Fibroblast of peridontal ligament (primary cell): ENCODE measurements around the gene HAUS8.
A peak's percentile ranks its signal among the peaks of the same experiment; 100 is the strongest.
"Not testable (repeated sequence)": the region's sequence is repeated elsewhere in the genome, so short reads cannot be mapped to it uniquely, and the experiment has no call there.

Experiments used
- DNase-seq: peaks from one replicate; pipeline ENCODE4 v3.0.0-alpha.2; 2010; ENCODE audit errors: extremely low read depth

Gene HAUS8

DNA sequence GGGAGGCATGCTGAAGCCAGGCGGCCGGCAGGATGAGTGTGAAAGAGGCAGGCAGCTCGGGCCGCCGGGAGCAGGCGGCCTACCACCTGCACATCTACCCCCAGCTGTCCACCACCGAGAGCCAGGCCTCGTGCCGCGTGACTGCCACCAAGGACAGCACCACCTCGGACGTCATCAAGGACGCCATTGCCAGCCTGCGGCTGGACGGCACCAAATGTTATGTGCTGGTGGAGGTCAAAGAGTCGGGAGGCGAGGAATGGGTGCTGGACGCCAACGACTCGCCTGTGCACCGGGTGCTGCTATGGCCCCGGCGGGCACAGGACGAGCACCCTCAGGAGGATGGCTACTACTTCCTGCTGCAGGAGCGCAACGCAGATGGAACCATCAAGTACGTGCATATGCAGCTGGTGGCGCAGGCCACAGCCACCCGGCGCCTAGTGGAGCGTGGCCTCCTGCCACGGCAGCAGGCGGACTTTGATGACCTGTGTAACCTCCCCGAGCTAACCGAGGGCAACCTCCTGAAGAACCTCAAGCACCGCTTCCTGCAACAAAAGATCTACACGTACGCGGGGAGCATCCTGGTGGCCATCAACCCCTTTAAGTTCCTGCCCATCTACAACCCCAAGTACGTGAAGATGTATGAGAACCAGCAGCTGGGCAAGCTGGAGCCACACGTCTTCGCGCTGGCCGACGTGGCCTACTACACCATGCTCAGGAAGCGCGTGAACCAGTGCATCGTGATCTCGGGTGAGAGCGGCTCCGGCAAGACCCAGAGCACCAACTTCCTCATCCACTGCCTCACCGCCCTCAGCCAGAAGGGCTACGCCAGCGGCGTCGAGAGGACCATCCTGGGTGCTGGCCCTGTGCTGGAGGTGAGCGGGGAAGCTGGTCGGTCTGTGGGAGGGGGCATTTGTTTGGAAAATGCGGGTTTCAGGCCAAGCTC, 26.7 kb upstream of the HAUS8 start:
- DNase-seq, result no peak

DNA sequence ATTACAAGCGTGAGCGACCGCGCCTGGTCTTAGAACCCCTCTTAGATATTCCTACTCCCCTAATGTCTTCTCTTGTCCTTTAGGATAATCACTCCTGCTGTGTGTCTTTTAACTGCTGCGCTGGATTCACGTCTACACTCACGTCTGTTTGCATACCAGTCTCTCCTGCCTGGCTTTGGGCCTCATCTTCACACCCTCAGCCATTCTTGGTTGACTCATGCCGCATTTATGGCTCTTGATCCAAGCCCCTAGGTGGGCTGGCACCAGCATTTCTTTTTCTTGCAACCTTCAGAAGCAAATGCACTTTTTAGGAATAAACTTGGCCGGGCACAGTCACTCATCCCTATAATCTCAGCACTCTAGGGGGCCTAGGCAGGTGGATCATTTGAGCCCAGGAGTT, 23.1 kb upstream of the HAUS8 start:
- DNase-seq, result no peak

DNA sequence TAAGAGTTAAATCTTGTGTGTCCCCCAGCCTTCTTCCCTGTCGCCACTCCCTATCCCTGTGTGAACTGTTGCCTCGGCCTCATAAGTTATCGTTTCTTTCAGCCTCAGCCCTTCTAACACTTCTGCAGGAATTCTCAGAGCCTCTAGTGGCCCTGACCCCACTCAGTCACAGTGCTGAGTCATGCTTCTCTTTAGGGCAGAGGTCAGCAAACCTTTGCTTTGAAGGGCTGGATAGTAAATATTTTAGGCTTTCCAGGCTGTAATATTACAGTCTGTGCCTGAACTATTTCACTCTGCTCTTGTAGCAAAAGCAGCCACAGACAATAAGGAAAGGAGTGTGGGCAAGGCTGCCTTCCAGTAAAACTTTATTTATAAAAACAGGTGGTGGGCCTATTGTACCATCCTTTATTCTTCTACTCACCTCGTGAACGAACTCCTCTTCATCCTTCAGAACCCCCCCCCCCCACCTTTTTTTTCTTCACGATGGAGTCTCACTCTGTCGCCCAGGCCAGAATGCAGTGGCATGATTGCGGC, 22.4 kb upstream of the HAUS8 start:
- DNase-seq, result peak; percentile 39

DNA sequence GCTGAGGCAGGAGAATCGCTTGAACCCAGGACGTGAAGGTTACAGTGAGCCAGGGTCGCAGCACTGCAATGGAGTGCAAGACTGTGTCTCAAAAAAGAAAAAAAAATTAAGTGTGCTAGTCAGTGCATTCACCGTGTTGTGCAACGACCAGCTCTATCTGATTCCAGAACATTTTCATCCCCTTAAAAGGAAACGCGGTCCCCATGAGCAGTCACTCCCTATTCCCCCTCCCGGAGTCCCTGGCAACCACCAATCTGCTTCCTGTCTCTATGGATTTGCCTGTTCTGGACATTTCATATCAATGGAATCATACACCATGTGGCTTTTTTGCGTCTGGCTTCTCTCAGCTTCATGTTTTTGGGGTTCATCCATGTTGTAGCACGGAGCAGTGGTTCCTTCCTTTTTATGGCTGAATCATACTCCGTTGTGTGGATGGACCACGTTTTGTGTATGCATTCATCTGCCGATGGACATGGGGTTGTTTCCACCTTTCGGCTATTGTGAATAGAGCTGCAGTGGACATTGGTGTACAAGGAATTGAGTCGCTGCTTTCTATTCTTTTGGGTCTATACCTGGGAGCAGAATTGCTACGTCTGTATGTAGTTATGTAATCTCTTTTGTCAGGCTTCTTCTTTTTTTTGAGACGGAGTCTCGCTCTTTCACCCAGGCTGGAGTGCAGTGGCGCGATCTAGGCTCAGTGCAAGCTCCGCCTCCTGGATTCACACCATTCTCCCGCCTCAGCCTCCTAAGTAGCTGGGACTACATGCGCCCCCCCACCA, 20.1 kb upstream of the HAUS8 start:
- DNase-seq, result peak; percentile 35

DNA sequence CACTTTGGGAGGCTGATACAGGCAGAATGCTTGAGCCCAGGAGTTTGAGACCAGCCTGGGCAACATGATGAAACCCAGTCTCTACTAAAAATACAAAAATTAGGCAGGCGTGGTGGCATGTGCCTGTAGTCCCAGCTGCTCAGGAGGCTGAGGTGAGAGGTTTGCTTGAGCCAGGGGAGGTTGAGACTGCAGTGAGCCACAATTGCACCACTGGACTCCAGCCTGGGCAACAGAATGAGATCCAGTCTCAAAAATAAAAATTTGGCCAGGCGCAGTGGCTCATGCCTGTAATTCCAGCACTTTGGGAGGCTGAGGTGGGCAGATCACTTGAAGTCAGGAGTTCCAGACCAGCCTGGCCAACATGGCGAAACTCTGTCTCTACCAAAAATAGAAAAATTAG, 19.4 kb upstream of the HAUS8 start:
- not testable (repeated sequence) for DNase-seq

DNA sequence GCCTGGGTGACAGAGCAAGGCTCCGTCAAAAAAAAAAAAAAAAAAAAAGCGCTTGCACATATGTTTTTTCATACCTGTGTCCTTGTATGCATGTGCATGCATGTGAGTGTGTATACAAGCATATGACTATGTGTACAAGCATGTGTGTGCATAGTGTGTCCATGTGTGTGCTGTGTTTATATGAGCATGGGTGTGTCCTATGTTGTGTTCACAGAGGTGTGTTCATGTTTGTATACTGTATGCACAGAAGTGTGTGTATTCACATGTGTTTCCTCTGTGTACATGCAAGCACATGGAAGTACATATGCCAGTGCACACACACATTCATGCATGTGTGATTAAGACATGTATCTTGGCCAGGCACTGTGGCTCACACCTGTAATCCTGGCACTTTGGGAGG, 17.4 kb upstream of the HAUS8 start:
- DNase-seq, result no peak

DNA sequence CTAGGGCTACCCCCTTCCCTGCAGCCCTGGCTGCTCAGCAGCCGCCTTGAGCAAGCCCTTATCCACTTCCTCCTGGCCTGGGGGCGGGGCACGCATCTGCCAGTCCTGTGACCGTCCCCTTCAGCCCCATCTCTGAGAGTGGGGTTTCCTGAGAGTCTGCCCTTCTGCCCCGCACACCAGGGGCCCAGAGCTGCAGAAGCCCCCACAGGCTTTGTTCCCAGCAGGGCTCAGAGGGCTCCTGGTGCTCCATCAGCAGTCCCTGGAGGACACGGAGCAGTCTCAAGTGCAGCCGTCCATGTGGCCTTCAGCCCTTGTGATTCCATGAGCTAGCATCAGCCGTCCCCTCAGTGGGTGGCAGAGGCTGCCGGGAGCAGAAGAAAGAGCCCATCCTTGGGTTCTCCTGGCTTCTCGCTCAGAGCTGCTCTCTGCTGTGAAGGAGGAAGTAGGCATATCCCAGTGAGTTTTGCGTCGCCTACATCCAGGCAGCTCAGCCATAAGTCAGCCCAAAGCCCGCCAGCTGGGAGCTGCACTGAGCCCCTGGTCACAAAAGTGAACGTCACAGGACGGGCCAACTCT, 16.6 kb upstream of the HAUS8 start:
- no peak for DNase-seq

DNA sequence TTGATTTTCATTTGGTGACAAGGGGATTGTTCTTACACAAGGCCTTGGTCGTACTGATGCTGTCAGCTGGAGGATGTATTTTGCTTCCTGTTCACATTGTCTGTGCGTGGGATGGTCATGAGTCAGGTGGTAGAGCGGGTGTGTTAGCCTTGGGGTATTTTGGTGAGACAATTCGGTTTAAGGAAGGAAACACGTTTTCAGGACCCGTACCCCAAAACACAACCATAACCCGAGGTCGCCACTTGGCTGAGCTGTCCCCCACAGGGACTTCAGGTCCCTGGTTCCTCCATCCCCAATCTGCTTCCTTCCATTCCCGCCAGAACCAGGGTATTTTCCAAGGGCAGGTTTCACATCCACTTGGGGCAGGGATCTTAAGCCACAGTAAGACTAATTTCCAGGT, 15.3 kb upstream of the HAUS8 start:
- no peak for DNase-seq

DNA sequence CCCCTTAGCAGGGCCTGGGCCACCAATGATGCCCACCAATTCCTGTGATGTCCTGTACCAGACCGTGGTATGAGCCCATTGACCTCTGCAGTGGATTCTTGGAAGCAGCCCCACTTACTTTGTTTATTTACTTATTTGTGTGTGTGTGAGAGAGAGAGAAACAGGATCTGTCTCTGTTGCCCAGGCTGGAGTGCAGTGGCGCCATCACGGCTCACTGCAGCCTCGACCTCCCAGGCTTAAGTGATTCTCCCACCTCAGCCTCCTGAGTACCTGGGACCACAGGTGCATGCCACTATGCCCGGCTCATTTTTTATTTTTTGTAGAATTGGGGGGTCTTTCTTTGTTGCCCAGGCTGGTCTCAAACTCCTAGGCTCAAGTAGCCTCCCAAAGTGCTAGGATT, 13.3 kb upstream of the HAUS8 start:
- DNase-seq, result no peak

DNA sequence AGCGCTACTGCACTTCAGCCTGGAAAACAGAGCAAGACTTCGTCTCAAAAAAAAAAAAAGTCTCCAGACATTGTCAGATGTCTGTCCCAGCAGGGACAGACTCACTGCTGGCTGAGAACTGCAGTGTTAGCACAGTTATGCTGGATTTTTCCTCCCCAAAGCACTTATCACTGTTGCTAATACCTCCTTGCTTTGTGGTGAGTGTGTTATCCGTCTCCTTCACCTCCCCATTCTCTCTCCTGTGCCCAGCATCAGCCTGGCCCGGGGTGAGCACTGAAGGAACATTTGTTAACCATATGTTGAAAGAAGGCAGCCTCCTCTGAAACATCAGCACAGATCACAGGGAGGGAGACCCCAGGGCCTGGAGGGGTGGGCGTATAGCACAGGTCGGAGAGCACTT, 11.6 kb upstream of the HAUS8 start:
- DNase-seq, result no peak

DNA sequence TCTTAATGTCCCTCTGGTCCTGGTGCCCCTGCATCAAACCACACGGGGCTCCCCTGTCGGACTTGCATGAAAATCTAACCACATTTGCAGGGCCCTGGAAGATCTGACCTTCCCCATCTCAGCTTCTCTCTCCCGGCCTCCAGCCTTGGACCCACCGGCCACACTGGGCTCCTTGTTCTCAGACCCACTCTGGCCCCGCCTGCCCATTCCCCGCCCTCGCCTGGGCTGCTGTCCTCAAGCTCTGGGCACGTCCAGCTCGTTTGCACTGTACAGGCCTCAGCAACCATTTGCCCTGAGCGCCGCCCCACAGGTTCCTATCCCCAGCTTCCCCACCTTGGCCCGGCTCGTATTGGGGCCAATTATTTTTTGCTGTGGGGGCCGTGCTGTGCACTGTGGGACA, 10.9 kb upstream of the HAUS8 start:
- no peak for DNase-seq

DNA sequence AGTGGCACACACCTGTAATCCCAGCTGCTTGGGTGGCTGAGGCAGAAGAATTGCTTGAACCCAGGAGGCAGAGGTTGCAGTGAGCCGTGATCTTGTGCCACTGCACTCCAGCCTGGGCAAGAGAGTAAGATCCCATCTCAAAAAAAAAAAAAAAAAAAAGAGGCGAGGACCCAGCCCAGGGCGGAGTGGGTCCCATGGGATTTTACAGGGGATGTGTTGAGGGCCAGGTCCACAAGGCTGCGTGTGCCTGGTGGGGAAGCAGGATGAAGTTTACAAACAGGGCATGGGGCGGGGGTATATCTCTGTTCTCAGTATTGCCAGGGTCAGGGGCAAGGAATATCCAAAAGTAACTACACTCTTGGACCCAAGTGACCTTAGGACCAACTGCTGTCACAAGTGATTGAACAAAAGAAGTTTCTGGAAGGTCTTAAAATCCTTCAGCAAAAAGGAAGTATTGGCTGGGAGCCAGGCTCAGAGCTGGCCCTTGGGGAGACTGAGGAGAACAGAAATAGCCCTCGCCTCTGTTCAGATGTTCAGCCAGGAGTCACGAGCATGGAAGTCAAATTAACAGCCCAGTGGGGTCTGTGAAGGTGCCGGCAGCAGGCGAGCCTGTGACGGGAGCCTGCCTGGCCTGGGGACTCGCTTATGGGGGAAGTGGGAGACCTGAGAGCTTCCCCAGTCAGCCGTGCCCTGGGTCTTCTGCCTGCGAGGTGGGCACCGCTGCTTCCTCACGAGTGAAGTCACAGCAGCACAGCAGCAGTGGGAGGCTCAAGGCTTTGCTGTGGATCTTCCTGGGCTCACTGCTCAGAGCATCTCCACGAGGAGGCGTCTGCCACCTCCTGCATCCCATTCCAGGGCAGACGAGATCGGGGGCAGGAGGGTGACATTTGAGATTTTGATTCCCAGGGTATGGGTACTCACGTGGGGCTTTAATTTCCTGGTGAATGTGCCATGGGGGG, 6.7 kb upstream of the HAUS8 start:
- no peak for DNase-seq

DNA sequence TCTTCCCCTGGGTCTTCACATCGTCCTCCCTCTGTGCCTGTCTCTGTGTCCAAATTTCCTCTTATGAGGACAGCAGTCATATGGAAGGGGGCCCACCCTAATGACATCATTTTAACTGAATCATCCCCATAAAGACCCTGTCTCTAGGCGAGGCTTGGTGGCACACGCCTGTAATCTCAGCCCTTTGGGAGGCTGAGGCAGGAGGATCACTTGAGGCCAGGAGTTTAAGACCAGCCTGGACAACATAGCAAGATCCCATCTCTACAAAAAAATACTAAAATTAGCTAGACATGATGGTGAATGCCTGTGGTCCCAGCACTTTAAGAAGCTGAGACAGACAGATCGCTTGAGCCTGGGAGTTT, 5.2 kb upstream of the HAUS8 start:
- DNase-seq, result no peak

DNA sequence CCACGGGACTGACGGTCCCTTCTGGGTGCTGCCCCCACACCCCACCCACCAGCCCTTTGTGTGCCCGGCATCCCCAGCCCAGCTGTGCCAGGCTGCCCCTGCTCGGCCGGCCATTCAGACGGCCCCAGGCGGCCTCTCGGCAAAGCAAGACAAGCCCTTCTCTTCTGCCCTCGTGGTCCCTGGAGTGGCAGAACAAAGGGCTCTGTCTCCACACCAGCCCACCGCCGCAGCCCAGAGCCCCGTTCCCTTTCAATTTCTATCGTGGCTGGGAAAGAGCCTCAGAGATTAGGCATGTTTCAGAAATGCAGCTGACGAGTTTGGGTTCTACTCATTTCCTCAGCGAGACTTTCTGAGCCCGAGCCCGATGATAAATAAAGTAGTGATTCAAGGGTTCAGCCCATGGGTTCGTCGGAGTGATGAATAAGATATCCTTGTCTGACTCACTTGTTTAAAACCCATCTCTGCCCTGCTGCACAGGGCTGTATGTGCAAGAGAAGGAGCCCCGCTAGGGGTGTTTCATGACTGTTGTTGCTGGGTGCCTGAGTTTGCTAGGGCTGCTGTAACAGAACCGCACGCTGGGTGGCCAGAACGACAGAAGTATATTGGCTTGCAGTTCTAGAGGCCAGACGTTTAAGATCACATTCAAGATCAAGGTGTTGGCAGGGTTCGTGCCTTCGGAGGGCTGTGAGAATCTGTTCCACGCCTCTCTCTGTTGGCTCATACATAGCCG, 4.6 kb upstream of the HAUS8 start:
- DNase-seq, result peak; percentile 98

DNA sequence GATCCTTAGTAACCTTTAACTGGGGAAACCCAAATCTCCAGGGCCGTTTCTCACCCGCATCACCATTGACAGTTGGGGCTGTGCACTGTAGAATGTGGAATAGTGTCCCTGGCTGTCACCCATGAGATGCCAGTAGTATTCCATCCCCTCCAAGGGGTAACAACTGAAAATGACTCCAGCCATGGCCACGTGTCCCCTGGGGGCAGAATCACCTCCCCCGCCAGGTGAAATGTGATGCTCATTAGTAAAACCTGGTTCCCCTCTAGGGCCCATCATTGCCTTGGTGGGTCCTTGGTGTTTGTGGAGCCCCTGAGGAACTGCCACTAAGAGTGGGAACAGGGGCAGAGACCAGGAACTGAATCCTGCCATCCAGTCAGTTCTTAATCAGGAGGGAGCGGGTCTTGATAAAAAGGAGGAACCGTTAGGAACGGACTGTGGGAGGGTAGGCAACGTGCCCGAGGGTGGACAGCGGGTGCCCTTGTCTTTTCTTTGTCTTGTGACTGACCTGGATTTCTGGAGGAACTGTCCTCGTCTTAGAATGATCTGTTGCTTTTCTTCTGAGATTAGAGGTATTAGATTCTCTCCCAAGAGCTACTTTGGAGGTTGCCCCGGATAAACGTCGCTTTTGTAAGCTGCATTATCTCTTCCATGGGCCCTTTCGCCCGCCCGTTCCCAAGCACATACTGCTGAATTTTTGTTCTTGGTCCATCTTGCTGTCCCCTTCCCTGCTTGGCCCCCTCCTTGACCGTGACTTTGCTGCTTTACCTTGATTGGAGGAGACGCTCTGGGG, 3.9 kb upstream of the HAUS8 start:
- peak; percentile 22 for DNase-seq

DNA sequence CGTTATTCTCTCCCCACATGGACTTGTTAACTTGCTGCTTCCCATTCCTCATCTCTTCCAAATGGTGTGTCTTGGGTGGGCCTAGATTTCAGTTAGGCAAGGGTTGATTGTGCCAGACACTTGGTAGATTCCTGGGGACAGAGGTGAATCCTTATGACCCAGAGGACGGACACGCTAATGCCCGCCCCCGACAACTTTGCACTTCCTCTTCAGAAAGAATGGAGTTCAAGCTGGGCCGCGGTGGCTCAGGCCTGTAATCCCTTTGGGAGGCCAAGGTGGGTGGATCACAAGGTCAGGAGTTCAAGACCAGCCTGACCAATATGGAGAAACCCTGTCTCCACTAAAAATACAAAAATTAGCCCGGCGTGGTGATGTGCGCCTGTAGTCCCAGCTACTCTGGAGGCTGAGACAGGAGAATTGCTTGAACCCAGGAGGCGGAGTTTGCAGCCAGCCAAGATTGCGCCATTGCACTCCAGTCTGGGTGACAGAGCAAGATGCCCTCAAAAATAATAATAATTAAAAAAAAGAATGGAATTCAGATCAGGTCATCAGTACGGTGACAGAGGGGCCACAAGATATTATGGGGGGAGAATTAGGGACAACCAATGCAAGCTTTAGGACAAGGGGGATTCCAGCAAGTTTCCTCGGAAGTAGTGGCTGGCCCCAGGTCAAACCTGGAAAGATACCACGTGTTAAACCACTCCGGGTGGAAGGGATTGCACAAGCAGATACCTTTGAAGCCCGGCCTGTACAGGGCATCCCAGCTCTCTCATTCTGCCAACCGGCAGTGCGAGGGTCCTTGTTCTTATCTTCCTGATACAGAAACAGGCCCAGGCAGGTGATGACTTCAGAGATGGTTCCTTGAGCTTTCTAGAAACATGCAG, 3.0 kb upstream of the HAUS8 start:
- DNase-seq, result no peak

DNA sequence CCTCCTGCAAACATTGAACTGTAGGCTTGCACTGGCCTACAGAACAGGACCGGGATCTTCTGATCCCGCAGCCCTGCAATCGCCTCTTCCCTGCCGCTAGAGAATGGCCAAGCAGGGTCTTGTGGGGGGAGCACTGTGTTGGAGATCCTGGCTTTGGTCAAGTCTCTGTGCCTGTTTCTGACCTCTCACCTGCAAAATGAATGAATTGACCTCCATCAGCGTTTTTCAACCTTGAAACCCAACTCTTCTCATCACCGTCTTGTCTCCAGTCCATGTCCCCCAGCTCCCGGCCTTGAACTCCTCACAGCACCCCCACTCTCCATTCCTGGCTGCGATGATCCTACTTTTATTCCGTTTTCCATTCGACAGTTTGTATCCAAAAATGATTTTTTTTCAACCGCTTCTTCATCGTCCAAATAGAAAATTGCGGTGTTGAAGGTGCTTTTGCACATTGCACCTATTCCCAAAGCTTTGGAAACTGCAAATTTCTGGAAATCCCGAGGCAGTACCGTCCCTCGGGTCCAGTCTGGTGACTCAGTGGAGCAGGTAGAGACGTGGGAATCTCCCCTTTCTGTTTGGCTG, 2.3 kb upstream of the HAUS8 start:
- DNase-seq, result no peak

DNA sequence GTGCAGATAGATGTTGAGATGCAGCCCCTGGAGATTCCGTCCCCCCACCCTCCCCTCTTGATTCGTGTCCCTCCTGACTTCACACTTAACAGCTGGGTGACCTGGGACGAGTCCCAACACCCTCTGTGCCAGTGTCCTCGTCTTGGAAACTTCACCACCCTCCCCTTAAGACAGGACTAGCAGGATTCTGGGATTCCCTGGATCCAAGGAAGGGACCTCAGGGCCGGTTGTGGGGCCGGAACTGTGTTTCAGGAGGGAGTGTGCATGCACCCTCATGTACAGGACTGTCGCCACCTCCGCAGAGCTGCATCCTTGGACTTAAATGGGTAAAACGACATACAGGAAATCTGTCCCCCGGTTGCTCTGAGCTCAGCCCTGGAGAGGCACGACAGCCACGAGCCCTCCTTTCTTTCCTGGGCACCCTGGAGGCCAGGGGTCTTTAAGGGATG, 1.3 kb upstream of the HAUS8 start:
- peak; percentile 12 for DNase-seq
